GM18861 (cell line): Measurements from ENCODE around the gene MTR.
A peak's percentile ranks its signal among the peaks of the same experiment; 100 is the strongest.

Experiments used
- ATAC-seq: cut with Tn5 transposase; IDR thresholded peaks from one replicate; pipeline ENCODE4 v1.9.1; 2021; ENCODE audit not compliant: unreplicated experiment

Gene MTR

DNA sequence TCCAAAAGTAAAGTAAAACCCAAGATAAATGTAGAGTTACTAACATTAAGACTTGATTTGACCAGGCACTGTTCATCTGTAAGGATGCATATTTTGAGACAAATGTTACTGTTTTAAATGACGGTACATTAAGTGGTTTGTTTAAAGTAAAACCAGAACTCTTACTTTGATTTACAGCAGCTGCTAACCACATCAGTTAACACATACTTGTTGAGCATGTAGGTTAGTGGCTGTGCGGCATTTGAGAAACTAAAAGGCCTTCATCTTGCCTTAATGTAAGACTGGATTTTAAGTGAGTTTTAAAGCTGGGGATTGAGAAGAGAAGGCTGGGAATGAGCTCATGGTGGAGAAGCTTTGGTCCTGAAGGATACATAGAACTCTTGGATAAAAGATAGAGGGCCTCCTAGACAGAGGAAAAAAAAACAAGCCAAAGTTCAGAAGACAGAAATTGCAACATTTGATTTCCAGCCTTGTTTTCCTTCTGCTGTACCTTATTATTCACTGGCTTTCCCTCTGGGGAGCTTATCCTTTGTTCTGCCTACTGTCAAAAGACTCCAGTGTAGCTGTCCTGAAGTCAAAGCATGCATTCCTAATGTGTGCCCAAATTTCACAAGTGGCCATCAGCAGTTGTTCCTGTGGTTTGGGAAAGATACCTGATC lies 66.6 kb downstream of the MTR start:
- ATAC-seq: no peak

- ATAC-seq: no peak
Measured at GRCh38 chr1:236862219-236862591, 67.1 kb downstream of the MTR start.

- no peak for ATAC-seq
Measured at GRCh38 chr1:236862615-236863211, 67.6 kb downstream of the MTR start.

DNA sequence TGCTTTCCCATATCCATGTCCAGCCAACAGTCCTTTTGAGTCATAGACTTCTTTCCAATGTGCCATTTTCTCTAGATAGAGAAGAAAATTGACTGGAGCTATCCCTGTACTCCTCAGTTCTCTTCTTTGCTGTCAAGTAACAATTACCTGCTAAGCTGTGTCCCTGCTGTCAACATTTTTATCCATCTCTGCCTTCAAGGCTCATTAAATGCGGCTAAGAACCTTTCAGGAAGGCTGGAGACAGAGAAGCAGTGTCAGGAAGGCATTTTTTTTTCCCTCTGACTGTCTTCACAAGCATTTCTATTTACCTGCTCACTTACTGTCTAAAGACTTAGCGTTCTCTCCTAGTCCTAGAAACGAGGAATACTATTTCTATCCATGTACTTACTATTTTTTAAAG lies 69.1 kb downstream of the MTR start:
- ATAC-seq: no peak

GRCh38 chr1:236864996-236865817 lies 70.1 kb downstream of the MTR start:
- ATAC-seq: no peak

DNA sequence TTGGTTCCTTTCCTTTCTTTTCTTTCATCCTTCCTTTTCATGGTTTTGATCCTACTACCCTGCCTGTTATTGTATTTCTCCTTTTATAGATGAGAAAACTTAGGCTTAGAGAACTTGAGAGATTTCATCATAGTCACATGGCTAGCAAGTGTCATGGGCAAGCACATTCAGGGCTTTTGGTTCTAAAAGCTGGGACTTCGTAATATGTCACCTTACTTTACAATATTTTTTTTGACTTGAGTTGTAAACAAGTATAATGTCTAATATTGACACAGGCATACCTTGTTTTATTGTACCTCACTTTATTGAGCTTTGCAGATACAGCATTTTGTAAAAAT lies 70.7 kb downstream of the MTR start:
- ATAC-seq: no peak

GRCh38 chr1:236868625-236869467 lies 73.8 kb downstream of the MTR start:
- ATAC-seq: peak; percentile 80

DNA sequence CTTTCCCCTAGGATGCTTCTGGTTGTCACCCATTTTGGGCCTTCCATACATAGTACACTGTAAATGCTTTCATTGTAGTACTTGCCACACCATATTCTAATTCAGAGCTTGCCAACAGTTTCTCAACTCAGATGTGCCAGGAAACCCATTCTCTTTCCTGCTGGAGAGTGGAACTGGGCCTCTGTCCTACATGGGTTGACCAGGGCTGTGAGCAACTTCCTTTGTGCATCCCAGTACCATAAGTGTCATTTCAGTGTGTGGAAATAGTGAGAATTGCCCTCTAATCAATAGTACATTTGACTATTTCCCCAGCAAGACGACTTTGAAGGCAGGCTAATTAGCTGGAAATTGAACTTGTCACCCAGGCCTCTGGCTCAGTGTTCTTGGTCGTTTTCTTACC lies 74.8 kb downstream of the MTR start:
- no peak for ATAC-seq

DNA sequence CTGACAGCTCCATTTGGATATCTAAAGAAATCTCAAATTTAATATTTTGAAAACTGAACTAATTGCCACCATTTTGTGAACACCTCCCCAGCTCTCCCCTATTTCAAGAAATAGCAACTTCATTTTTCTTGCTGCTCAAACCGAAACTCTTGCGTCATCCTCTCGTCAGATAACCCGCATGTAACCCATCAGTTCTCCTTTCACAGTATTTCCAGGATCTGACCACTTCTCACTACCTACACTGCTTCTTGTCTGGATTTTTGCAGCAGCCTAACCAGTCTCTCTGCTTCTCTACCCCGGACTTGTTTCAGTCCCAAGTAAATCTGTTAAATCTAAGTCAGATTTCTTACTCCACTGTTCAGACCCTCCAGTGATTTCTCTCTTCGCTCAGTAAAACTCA lies 75.6 kb downstream of the MTR start:
- no peak for ATAC-seq

GRCh38 chr1:236872075-236872666 lies 77.1 kb downstream of the MTR start:
- no peak for ATAC-seq

GRCh38 chr1:236875975-236876374 lies 80.9 kb downstream of the MTR start:
- no peak for ATAC-seq

GRCh38 chr1:236877661-236878060 lies 82.6 kb downstream of the MTR start:
- ATAC-seq: no peak

- ATAC-seq: no peak
Measured at GRCh38 chr1:236880209-236880608, 85.1 kb downstream of the MTR start.

GRCh38 chr1:236882678-236883077 lies 87.6 kb downstream of the MTR start:
- ATAC-seq: no peak

GRCh38 chr1:236886199-236886598 lies 91.1 kb downstream of the MTR start:
- no peak for ATAC-seq

GRCh38 chr1:236887081-236887480 lies 92.0 kb downstream of the MTR start:
- ATAC-seq: no peak

GRCh38 chr1:236888126-236888525 lies 93.0 kb downstream of the MTR start:
- ATAC-seq: no peak

GRCh38 chr1:236888903-236889302 lies 93.8 kb downstream of the MTR start:
- ATAC-seq: no peak

DNA sequence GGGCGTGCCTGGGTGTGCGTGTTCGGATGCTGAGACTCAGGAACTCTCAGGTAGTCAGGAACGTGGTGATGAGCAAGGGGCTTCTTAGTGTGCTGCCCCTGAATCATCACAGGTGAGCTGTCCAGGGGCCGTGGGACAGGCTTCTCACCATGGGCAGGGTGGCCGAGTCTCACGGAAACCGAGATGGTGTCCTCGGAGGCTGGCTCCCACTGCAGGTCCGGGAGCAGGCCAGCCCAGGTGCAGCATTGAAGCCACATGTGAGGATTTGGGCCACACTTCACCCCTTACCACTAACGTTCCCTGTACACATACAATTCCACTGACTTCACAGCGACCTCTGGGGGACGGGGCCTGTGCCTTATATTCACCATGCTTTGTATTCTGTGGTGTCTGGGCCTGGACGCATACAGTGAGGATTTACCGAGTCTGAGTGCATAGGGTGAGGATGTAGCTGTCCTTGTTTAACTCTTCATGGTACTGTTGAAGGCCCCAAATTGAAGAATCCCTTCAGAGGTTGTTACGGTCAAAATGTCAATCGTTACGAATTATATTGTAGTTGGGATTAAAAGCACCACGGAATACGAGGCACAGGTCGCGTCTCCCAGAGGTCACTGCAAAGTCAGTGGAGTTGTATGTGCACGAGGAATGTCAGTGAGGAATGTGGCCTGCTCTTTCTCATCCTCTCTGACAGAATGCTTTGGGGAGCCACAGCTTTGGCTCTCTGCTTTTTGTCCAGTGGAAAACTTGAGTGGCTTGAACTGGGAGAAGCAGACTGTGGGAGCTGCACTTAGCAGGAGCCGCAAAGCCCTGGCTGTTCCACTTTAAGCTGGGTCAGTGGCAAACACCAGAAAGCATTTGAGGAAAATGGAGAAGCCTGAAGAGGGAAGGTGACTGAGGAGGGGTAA lies 95.3 kb downstream of the MTR start:
- no peak for ATAC-seq
